ENCODE data around the gene COL23A1. TPM values are rescaled to one million over a fixed set of nuclear protein-coding genes. Genes with fewer than 3 reads are reported as not detected.

Gene COL23A1
- total RNA-seq, 1 donor from 2014 or later: 2.0 TPM

GRCh38 chr5:178424810-178425177 is 165.4 kb downstream of the COL23A1 start:
- H3K9me3 ChIP-seq: no peaks in the 10 kb centered on the region
- no peaks in the 10 kb centered on the region for H3K36me3 ChIP-seq
- no peak for DNase-seq
- no peak overlapping the region for H3K4me3 ChIP-seq
- ATAC-seq: no peak
- intact Hi-C loops (cut with DNase I): no loop called here
- peaks cover 6% of the 10 kb centered on the region for H3K4me1 ChIP-seq
- H3K27me3 ChIP-seq: no peaks in the 10 kb centered on the region
- no peak for TF ChIP-seq CTCF (IDR thresholded peaks at IDR 0.05)
- H3K27ac ChIP-seq: no peak overlapping the region

- no peaks in the 10 kb centered on the region for H3K9me3 ChIP-seq
- ATAC-seq (no peak), DNase-seq (no peak)
- H3K4me1 ChIP-seq: peaks cover 4% of the 10 kb centered on the region
- no peaks in the 10 kb centered on the region for H3K27me3 ChIP-seq
- H3K36me3 ChIP-seq: no peaks in the 10 kb centered on the region
- no peak for TF ChIP-seq CTCF (IDR thresholded peaks at IDR 0.05)
- intact Hi-C loops (cut with DNase I): no loop called here
- H3K4me3 ChIP-seq: no peak overlapping the region
- H3K27ac ChIP-seq: no peak overlapping the region
Measured at GRCh38 chr5:178423901-178424809, 166.0 kb downstream of the COL23A1 start.

GRCh38 chr5:178423431-178423830 is 166.8 kb downstream of the COL23A1 start:
- H3K4me1 ChIP-seq: no peaks in the 10 kb centered on the region
- H3K9me3 ChIP-seq: no peaks in the 10 kb centered on the region
- H3K36me3 ChIP-seq: no peaks in the 10 kb centered on the region
- intact Hi-C loops (cut with DNase I): no loop called here
- no peak for DNase-seq
- H3K27ac ChIP-seq: no peak overlapping the region
- H3K27me3 ChIP-seq: no peaks in the 10 kb centered on the region
- ATAC-seq: no peak
- H3K4me3 ChIP-seq: no peak overlapping the region
- no peak for TF ChIP-seq CTCF (IDR thresholded peaks at IDR 0.05)

- no peak overlapping the region for H3K27ac ChIP-seq
- no peak overlapping the region for H3K4me3 ChIP-seq
- no peaks in the 10 kb centered on the region for H3K4me1 ChIP-seq
- intact Hi-C loops (cut with DNase I): no loop called here
- no peak for TF ChIP-seq CTCF (IDR thresholded peaks at IDR 0.05)
- H3K27me3 ChIP-seq: no peaks in the 10 kb centered on the region
- DNase-seq (no peak), ATAC-seq (no peak)
- no peaks in the 10 kb centered on the region for H3K36me3 ChIP-seq
- no peaks in the 10 kb centered on the region for H3K9me3 ChIP-seq
Measured at GRCh38 chr5:178422400-178422775, 167.8 kb downstream of the COL23A1 start.

- intact Hi-C loops (cut with DNase I): no loop called here
- Histone ChIP-seq H3K27me3 (no peaks in the 10 kb centered on the region), H3K9me3 (no peaks in the 10 kb centered on the region), H3K4me1 (no peaks in the 10 kb centered on the region), H3K4me3 (no peak overlapping the region), H3K36me3 (no peaks in the 10 kb centered on the region), H3K27ac (no peak overlapping the region)
- TF ChIP-seq CTCF (IDR thresholded peaks at IDR 0.05): no peak
- ATAC-seq (no peak), DNase-seq (no peak)
Measured at GRCh38 chr5:178421699-178422399, 168.3 kb downstream of the COL23A1 start.
